Colonic mucosa (tissue), 4 donors: ENCODE measurements around the gene TENM3. TPM values are rescaled to one million over a fixed set of nuclear protein-coding genes. Genes with fewer than 3 reads are reported as not detected.

Experiments
- DNase-seq: peaks from one replicate; pipeline ENCODE4 v3.0.0-alpha.2; 2020
- H3K27ac ChIP-seq: fragments of 200-600 bp; one replicate; pipeline ENCODE4 v1.8.0; 2021
- H3K27me3 ChIP-seq: fragments of 200-600 bp; one replicate; pipeline ENCODE4 v1.8.0; 2021
- H3K36me3 ChIP-seq: fragments of 200-600 bp; one replicate; pipeline ENCODE4 v1.8.0; 2021
- H3K4me1 ChIP-seq: fragments of 200-600 bp; one replicate; pipeline ENCODE4 v1.8.0; 2021; ENCODE audit warnings: mild to moderate bottlenecking
- H3K4me3 ChIP-seq: fragments of 200-600 bp; one replicate; pipeline ENCODE4 v1.8.0; 2021
- H3K9ac ChIP-seq, 2 donors: one replicate each; pipeline ENCODE4 v1.7.0; 2013; ENCODE audit warnings: control low read depth in 2 of 2, low read depth in 2 of 2, low read length in 2 of 2
- H3K9me3 ChIP-seq: fragments of 200-600 bp; one replicate; pipeline ENCODE4 v1.8.0; 2021
- CTCF ChIP-seq: fragments of 200-600 bp; IDR thresholded peaks from one replicate; pipeline ENCODE4 v1.8.0; 2022; ENCODE audit warnings: antibody characterized with exemption, mild to moderate bottlenecking
- intact Hi-C: fragments of 100-400 bp; cut with DNase I; formaldehyde crosslinking; loops from one replicate; pipeline ENCODE4 v1.14.1; 2022
- total RNA-seq, 2 donors: library from RNA; stranded (reverse); fragmentation: NEBNext Ultra II Directional in 1 of 2; extraction: Animal tissue kit (Norgen Biotek cat#: 25700) in 1 of 2; gene quantifications; one replicate each; pipeline ENCODE4 v1.2.1, GENCODE V29; 2021
- donor health status: healthy.
- donor health status: DM: no; HTN: no; CAD: no.
- donor health status: DM: no; HTN: no; CAD: no.

TENM3 gene
- total RNA-seq, 2 donors from 2014 or later, result 0.32 to 1.6 TPM

DNA sequence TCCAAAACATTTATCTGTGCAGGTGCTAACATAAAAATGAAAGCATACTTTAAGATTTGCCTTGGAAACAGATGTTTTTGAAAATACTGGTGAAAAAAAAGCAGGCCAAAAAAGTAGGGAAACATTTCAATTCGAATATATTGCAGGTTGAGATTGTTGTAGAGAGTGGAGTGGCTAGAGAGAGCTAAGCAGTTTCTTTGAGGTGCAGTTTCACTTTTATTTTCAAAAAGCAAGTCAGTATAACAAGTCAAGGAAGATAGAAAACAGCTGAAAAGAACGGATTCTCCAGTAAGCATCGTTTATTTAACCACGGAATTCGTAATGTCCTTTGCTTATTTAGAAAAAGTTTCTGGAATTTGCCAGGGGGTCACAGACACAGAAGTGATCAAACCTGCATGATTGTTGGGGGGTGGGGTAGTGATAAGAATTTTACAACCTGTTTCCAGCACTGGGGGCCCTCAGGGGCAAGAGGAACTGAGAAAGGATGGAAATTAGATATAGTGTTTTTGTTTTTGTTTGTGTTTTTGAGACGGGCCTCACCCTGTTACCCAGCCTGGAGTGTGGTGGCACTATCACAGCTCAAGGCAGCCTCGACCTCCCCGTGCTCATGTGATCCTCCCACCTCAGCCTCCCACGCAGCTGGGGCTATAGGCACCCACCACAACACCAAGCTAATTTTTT, 175.0 kb downstream of the TENM3 start:
- DNase-seq, result no peak
- Histone ChIP-seq H3K27me3 (no peaks in the 10 kb centered on the region), H3K36me3 (no peaks in the 10 kb centered on the region), H3K9ac (no peak overlapping the region), H3K27ac (no peak overlapping the region), H3K9me3 (no peaks in the 10 kb centered on the region), H3K4me3 (no peak overlapping the region), H3K4me1 (no peaks in the 10 kb centered on the region)
- intact Hi-C loops, result no loop called here
- no peak for TF ChIP-seq CTCF

- Histone ChIP-seq H3K4me1 (no peaks in the 10 kb centered on the region), H3K36me3 (no peaks in the 10 kb centered on the region), H3K9ac (no peak overlapping the region), H3K9me3 (no peaks in the 10 kb centered on the region), H3K4me3 (no peak overlapping the region), H3K27me3 (no peaks in the 10 kb centered on the region), H3K27ac (no peak overlapping the region)
- no peak for DNase-seq
- TF ChIP-seq CTCF, result no peak
- intact Hi-C loops, result no loop called here
Observed at GRCh38 chr4:182420189-182420588, 177.0 kb downstream of the TENM3 start.

GRCh38 chr4:182421753-182422152, 178.6 kb downstream of the TENM3 start:
- no peak for TF ChIP-seq CTCF
- H3K9me3 ChIP-seq, result no peaks in the 10 kb centered on the region
- DNase-seq, result no peak
- H3K9ac ChIP-seq, result no peak overlapping the region
- no peaks in the 10 kb centered on the region for H3K27me3 ChIP-seq
- no peaks in the 10 kb centered on the region for H3K36me3 ChIP-seq
- H3K4me1 ChIP-seq, result no peaks in the 10 kb centered on the region
- H3K27ac ChIP-seq, result no peak overlapping the region
- no peak overlapping the region for H3K4me3 ChIP-seq
- intact Hi-C loops, result no loop called here

DNA sequence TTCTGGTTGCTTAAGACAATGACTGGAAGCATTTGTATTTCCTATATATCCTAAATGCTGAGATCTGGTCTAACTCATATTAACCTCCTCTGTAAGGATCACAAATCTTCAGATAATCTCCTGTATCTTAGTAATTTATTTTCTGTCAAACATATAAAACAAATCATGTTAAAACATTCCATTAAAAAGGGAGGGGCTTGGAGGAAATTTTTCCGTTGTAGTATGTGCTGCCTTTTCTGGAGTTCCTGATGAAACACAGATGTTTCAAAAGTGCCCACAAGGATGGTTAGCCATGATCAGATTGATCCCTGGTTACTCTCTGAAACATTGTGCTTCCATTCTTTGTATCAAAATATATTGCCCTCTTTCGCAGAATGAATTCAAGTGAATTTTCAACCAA, 182.1 kb downstream of the TENM3 start:
- no peak for TF ChIP-seq CTCF
- H3K27ac ChIP-seq, result no peak overlapping the region

DNA sequence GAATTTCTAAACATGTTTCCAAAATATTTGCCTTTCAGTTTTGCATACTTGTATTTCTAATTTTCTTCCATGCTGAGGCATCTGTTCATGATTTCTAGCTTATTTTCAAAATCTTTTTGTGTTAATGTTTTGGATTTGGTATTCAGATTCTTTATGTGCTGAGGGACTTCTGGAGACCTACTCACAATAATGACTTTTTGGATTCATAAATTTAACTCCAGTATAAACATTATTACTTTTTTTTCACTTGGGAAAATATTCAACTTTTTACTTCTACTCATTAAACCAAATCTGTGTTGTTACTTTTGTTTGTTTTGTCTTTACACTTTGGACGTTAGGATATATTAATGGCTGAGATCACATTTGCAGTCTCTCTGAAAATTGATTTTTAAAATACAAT, 183.7 kb downstream of the TENM3 start:
- Histone ChIP-seq H3K9me3 (no peaks in the 10 kb centered on the region), H3K27me3 (no peaks in the 10 kb centered on the region), H3K4me3 (no peak overlapping the region), H3K9ac (no peak overlapping the region), H3K36me3 (no peaks in the 10 kb centered on the region), H3K27ac (no peak overlapping the region), H3K4me1 (no peaks in the 10 kb centered on the region)
- intact Hi-C loops, result no loop called here
- DNase-seq, result no peak
- TF ChIP-seq CTCF, result no peak

More for the DNA sequence above, 182.1 kb downstream of the TENM3 start:
- DNase-seq, result no peak
- Histone ChIP-seq H3K4me3 (no peak overlapping the region), H3K4me1 (no peaks in the 10 kb centered on the region), H3K36me3 (no peaks in the 10 kb centered on the region), H3K9ac (no peak overlapping the region), H3K9me3 (no peaks in the 10 kb centered on the region), H3K27me3 (no peaks in the 10 kb centered on the region)
- intact Hi-C loops, result no loop called here
